ENCODE data around the gene CCDC171. TPM values are rescaled to one million over a fixed set of nuclear protein-coding genes. Genes with fewer than 3 reads are reported as not detected.

The CCDC171 gene
- total and polyA plus RNA-seq, 4 donors, result 0.13 to 1.1 (median 0.43) TPM

- no peak overlapping the region for H3K27ac ChIP-seq (ENCODE audit: low read depth in 1 of 2, low read length in 2 of 2)
- WGBS, result 69% methylated on average over 3 of the region's 3 CpGs
- TF ChIP-seq RAD21 (IDR thresholded peaks at IDR 0.05) (no peak), MAX (IDR thresholded peaks at IDR 0.05) (no peak), RXRA (IDR thresholded peaks at IDR 0.05) (no peak), SP1 (IDR thresholded peaks at IDR 0.05) (no peak)
Measured at GRCh38 chr9:15640121-15640520, 87.3 kb downstream of the CCDC171 start.

GRCh38 chr9:15641291-15641690 lies 88.4 kb downstream of the CCDC171 start:
- Histone ChIP-seq H3K36me3 (ENCODE audit: control insufficient read depth in 4 of 4, insufficient read depth in 3 of 4, low read depth in 1 of 4, low read length in 3 of 4) (no peaks in the 10 kb centered on the region), H3K27ac (ENCODE audit: low read depth in 1 of 2, low read length in 2 of 2) (no peak overlapping the region), H3K9ac (ENCODE audit: low read depth in 1 of 2, low read length in 2 of 2) (no peak overlapping the region), H3K4me1 (ENCODE audit: control insufficient read depth in 4 of 4, insufficient read depth in 4 of 4, low read length in 3 of 4) (no peaks in the 10 kb centered on the region), H3K4me3 (ENCODE audit: low read depth in 1 of 3, low read length in 3 of 3) (no peak overlapping the region), H3K9me3 (ENCODE audit: control insufficient read depth in 4 of 4, low read length in 3 of 4) (no peaks in the 10 kb centered on the region), H3K27me3 (ENCODE audit: control insufficient read depth in 4 of 4, insufficient read depth in 4 of 4, low read length in 3 of 4) (no peaks in the 10 kb centered on the region)
- no peak for DNase-seq (ENCODE audit: low spot score)
- WGBS, result 85% methylated on average over 1 of the region's 1 CpG
- TF ChIP-seq TAF1 (conservative IDR thresholded peaks at IDR 0.05), result no peak
- TF ChIP-seq RAD21 (IDR thresholded peaks at IDR 0.05), result no peak
- TF ChIP-seq EGR1 (IDR thresholded peaks at IDR 0.05; ENCODE audit: low read depth in 2 of 2), result no peak
- TF ChIP-seq REST (IDR thresholded peaks at IDR 0.05), result no peak
- no peak for TF ChIP-seq ZBTB33 (IDR thresholded peaks at IDR 0.05)
- no peak for TF ChIP-seq HNF4A (conservative IDR thresholded peaks at IDR 0.05)

More at GRCh38 chr9:15640121-15640520, 87.3 kb downstream of the CCDC171 start:
- Histone ChIP-seq H3K9me3 (ENCODE audit: control insufficient read depth in 4 of 4, low read length in 3 of 4) (no peaks in the 10 kb centered on the region), H3K9ac (ENCODE audit: low read depth in 1 of 2, low read length in 2 of 2) (no peak overlapping the region), H3K4me1 (ENCODE audit: control insufficient read depth in 4 of 4, insufficient read depth in 4 of 4, low read length in 3 of 4) (no peaks in the 10 kb centered on the region), H3K27me3 (ENCODE audit: control insufficient read depth in 4 of 4, insufficient read depth in 4 of 4, low read length in 3 of 4) (no peaks in the 10 kb centered on the region), H3K36me3 (ENCODE audit: control insufficient read depth in 4 of 4, insufficient read depth in 3 of 4, low read depth in 1 of 4, low read length in 3 of 4) (no peaks in the 10 kb centered on the region), H3K4me3 (ENCODE audit: low read depth in 1 of 3, low read length in 3 of 3) (no peak overlapping the region)
- DNase-seq (ENCODE audit: low spot score), result no peak

GRCh38 chr9:15642369-15642962 lies 89.6 kb downstream of the CCDC171 start:
- Histone ChIP-seq H3K4me1 (ENCODE audit: control insufficient read depth in 4 of 4, insufficient read depth in 4 of 4, low read length in 3 of 4) (no peaks in the 10 kb centered on the region), H3K36me3 (ENCODE audit: control insufficient read depth in 4 of 4, insufficient read depth in 3 of 4, low read depth in 1 of 4, low read length in 3 of 4) (no peaks in the 10 kb centered on the region), H3K4me3 (ENCODE audit: low read depth in 1 of 3, low read length in 3 of 3) (no peak overlapping the region), H3K27ac (ENCODE audit: low read depth in 1 of 2, low read length in 2 of 2) (no peak overlapping the region), H3K9ac (ENCODE audit: low read depth in 1 of 2, low read length in 2 of 2) (no peak overlapping the region), H3K27me3 (ENCODE audit: control insufficient read depth in 4 of 4, insufficient read depth in 4 of 4, low read length in 3 of 4) (no peaks in the 10 kb centered on the region), H3K9me3 (ENCODE audit: control insufficient read depth in 4 of 4, low read length in 3 of 4) (no peaks in the 10 kb centered on the region)
- DNase-seq (ENCODE audit: low spot score), result no peak
- 67% methylated on average over 2 of the region's 2 CpGs for WGBS
- TF ChIP-seq MAX (IDR thresholded peaks at IDR 0.05) (no peak), RAD21 (IDR thresholded peaks at IDR 0.05) (peak; percentile 65 to 68), REST (IDR thresholded peaks at IDR 0.05) (no peak), HNF4G (IDR thresholded peaks at IDR 0.05) (no peak), ZBTB33 (IDR thresholded peaks at IDR 0.05) (no peak), EGR1 (IDR thresholded peaks at IDR 0.05; ENCODE audit: low read depth in 2 of 2) (no peak), RXRA (IDR thresholded peaks at IDR 0.05) (no peak), HNF4A (conservative IDR thresholded peaks at IDR 0.05) (no peak), NR2F2 (IDR thresholded peaks at IDR 0.05) (no peak)

All from liver (tissue), 9 donors.